ENCODE measurements around the gene CARD8.
A peak's percentile ranks its signal among the peaks of the same experiment; 100 is the strongest.

CARD8 gene

GRCh38 chr19:48169578-48169938 lies 86.2 kb downstream of the CARD8 start:
- DNase-seq, result peak; percentile 35

- DNase-seq, result no peak
Measured at GRCh38 chr19:48168689-48169088, 87.0 kb downstream of the CARD8 start.

- DNase-seq, result no peak
Measured at GRCh38 chr19:48158210-48158790, 97.4 kb downstream of the CARD8 start.
